ENCODE measurements around the gene LKAAEAR1.
"Not testable (repeated sequence)": the region's sequence is repeated elsewhere in the genome, so short reads cannot be mapped to it uniquely, and the experiment has no call there.

The LKAAEAR1 gene

DNA sequence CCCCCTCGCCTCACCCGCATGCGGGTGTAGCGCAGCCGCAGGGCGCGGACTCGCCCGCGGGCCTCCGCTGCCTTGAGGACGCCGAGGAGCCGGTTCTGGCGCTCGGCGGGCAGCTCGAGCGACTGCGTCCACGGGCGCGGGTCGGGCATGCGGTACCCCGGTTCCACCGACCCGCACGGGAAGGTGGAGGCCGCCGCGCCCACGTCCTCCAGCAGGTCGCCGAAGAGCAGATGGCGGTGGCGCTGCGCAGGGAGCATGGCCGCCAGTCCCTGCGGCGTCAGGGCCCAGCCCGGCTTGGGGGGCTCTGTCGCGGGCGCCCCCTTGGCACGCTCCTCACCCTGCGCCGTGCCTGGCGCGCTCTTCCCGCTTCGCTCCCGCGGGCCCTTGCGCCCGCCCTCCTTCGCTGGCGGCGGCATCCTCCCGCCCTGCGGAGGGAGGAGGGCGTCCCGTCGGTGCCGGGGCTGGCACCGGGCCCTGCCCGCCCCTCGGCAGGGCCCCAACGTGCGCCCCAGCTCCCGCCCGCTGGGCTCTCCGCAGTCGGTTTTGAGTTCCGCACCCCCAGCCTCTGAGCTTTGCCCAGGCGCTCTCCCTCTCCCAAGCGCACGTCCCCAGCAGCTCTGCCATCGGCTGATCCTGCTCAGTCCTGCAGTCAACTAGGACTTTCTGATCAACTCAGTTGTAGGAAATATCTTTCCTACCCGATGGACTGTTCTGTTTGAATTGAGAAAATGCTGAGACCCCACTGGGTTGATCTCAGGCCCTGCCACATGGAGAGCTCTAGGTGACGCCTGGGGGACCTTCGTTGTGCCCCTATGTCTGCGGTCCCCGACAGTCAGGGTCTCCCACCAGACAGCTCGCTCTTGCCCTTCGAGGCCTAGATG is at the start of gene LKAAEAR1:
TSS of gene LKAAEAR1 (minus strand) at position 595 of the 881 bp plus-strand sequence. CDS start at position 416, 179 bp downstream.
- no peak for DNase-seq (ENCODE audit: low read depth)

- DNase-seq (ENCODE audit: low read depth), result no peak
These were observed 47.2 kb upstream of the LKAAEAR1 start for GRCh38 chr20:64131406-64131805.

GRCh38 chr20:64130876-64131275 is 46.7 kb upstream of the LKAAEAR1 start:
- no peak for DNase-seq (ENCODE audit: low read depth)

DNA sequence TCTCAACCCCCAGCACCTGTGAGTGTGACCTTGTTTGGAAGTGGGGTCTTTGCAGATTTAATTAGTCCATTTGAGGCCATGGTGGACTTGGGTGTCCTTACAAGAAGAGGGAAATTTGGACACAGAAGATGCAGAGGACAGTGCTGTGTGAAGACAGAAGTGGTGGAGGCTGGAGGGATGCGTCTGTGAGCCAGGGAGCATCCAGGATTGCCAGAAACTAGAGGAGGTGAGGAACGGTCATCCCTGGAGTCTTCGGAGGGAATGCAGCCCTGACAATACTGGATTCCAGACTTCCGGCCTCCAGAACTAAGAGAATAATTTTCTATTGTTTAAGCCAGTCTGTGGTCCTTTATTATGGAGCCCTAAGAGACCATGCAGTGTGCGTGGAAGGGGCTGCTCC is 46.1 kb upstream of the LKAAEAR1 start:
- DNase-seq (ENCODE audit: low read depth), result no peak

- DNase-seq (ENCODE audit: low read depth), result no peak
These were observed 45.1 kb upstream of the LKAAEAR1 start for GRCh38 chr20:64129146-64129782.

DNA sequence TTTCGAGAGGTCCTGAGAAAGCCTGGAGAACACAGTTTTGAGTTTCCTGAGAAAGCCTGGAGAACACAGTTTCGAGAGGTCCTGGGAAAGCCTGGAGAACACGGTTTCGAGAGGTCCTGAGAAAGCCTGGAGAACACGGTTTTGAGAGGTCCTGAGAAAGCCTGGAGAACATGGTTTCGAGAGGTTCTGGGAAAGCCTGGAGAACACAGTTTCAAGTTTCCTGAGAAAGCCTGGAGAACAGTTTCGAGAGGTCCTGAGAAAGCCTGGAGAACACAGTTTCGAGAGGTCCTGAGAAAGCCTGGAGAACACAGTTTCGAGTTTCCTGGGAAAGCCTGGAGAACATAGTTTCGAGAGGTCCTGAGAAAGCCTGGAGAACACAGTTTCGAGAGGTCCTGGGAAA is 39.3 kb upstream of the LKAAEAR1 start:
- not testable (repeated sequence) for DNase-seq (ENCODE audit: low read depth)

GRCh38 chr20:64122927-64123326 is 38.7 kb upstream of the LKAAEAR1 start:
- not testable (repeated sequence) for DNase-seq (ENCODE audit: low read depth)

GRCh38 chr20:64121586-64121985 is 37.4 kb upstream of the LKAAEAR1 start:
- no peak for DNase-seq (ENCODE audit: low read depth)

- DNase-seq (ENCODE audit: low read depth), result no peak
These were observed 35.6 kb upstream of the LKAAEAR1 start for GRCh38 chr20:64119681-64120341.

GRCh38 chr20:64119301-64119680 is 35.1 kb upstream of the LKAAEAR1 start:
- DNase-seq (ENCODE audit: low read depth), result no peak

GRCh38 chr20:64117432-64117777 is 33.2 kb upstream of the LKAAEAR1 start:
- not testable (repeated sequence) for DNase-seq (ENCODE audit: low read depth)

DNA sequence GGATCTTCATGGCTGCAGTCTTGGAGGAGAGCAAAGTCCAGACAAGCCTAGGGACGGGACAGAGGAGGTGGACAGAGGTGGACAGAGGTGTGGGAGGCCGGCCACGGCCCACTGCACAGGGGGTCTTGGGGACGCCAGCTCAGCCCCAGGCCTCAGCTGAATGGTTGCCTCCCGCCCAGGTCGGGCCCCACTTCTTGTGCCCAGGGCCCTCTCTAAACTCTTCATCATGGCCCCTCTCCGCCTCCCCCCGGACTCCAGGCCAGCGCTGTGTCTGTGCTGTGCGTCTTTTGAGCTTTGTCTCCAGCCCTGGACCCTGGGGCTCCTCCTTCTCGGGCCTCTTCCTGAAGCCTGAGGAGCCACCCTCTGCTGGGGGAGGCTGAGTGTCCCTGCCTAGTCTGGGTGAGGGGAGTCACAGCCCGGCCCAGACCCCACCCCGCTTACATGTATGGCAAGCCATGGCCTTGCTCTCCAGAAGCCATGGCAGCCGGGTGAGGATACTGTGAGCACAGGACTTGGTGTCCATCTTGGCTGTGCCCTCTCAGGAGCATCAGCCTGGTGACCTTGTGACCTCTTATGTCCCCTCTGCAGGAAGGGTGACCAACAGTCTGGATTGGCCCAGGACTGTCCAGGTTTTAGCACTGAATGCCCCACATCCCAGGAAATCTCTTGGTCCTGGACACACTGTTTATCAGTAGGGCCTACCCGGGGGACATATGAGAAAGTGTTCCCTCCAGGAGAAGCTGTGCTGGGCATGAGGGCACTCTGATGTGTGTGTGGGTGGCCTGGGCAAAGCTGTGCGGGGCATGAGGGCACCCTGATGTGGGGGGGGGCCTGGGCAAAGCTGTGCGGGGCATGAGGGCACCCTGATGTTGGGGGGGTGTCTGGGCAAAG is 32.6 kb upstream of the LKAAEAR1 start:
- DNase-seq (ENCODE audit: low read depth), result no peak

DNA sequence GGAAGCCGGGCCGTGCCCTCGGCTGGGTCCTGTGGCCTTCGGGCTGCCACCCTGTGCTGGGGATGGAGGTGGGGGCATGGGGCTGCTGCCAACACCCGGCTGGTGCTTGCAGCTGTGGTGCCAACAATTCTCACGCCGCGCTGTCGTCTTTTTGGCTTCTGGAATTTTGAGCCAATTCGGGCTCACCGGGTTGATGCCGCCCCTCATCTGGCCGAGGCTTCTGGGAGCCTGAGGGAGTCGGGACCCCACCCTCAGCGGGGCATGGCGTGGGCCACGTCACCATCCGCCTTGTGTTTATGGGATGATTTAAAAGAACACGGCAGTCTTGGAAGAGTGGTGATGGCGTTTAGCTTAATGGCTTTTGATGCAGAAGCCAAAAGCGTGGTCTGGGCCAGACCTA is 31.8 kb upstream of the LKAAEAR1 start:
- no peak for DNase-seq (ENCODE audit: low read depth)

DNA sequence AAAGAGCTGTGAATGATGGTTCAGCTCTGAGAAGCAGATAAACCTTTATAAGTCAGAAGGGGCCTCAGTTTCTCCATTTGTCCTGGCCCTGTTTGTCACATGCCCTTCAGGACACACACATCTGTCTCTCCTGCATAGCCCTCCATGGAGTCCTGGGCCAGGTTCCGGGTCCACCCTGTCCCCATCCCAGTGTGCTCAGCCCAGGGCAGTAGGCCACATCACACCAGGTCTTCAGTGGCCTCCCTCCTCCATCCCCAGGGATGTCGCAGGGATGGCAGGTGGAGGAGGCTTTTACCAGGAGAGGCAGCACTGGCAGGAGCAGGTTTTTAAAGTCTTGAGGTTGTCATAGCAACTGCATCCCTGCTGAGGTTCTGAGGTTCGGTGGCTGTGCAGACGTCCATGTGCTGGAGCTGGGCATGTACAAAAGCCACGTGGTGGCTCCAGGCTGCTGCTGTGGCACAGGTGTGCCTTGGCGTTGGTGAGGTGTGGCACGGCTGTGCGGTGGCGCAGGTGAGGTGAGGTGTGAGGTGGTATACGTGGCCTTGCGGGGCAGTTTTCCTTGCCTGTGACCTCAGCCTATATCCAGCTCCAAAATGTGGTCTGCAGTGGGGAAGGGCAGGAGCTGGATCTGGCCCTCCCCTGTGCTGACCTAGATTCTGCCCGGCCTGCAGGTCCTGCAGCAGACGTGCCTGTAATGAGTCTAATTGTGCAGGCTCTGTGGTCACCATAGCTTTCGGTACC is 31.1 kb upstream of the LKAAEAR1 start:
- no peak for DNase-seq (ENCODE audit: low read depth)

- no peak for DNase-seq (ENCODE audit: low read depth)
These were observed 30.3 kb upstream of the LKAAEAR1 start for GRCh38 chr20:64114356-64114971.

- DNase-seq (ENCODE audit: low read depth), result no peak
These were observed 29.7 kb upstream of the LKAAEAR1 start for GRCh38 chr20:64113796-64114355.

- no peak for DNase-seq (ENCODE audit: low read depth)
These were observed 29.2 kb upstream of the LKAAEAR1 start for GRCh38 chr20:64113444-64113775.

- DNase-seq (ENCODE audit: low read depth), result no peak
These were observed 28.7 kb upstream of the LKAAEAR1 start for GRCh38 chr20:64112691-64113443.

GRCh38 chr20:64111841-64112641 is 27.8 kb upstream of the LKAAEAR1 start:
- DNase-seq (ENCODE audit: low read depth), result no peak
